Measurements from ENCODE around the gene IGFL3. TPM values are rescaled to one million over a fixed set of nuclear protein-coding genes. Genes with fewer than 3 reads are reported as not detected.

The IGFL3 gene
- total RNA-seq, 1 experiment from 2014 or later, result not detected

GRCh38 chr19:46142294-46142693 lies 17.8 kb upstream of the IGFL3 start:
- H3K36me3 Mint-ChIP-seq, result no peaks in the 10 kb centered on the region; the same call in 1 of the 2 replicates
- POLR2A ChIA-PET, result no interaction called here
- H3K4me3 Mint-ChIP-seq, result no peak overlapping the region

DNA sequence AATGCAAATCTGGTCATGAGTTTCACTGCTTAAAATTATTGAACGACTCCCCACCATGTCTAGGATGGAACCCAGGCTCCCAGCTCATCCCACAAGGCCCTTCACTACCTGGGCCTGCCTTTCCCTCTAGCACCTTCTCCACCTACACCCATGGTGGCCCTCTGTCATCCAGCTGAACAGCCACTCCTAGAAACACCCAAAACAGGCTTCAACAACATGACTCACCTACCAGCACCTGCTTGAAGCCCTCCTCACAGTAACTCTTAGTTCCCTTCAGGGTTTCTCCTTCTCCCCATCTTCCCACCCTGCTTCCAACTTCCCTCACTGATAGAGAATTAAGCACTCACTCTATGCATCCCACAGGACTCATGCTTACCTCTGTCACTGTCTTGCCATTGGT lies 16.9 kb upstream of the IGFL3 start:
- H3K27ac Mint-ChIP-seq, result peak overlapping the region; percentile 3
- no peak for DNase-seq (ENCODE audit: low spot score)
- ATAC-seq, result no peak
- ChIA-PET POLR2A (no interaction called here), CTCF (no interaction called here)
- H3K4me1 Mint-ChIP-seq, result peaks cover 8% of the 10 kb centered on the region
- peaks cover 3% of the 10 kb centered on the region; the same call in 1 of the 2 replicates for H3K36me3 Mint-ChIP-seq
- H3K4me3 Mint-ChIP-seq, result no peak overlapping the region
- H3K9me3 Mint-ChIP-seq, result peaks cover 27% of the 10 kb centered on the region
- peaks cover 10% of the 10 kb centered on the region for H3K27me3 Mint-ChIP-seq (ENCODE audit: low read depth)
- TF ChIP-seq NR3C1 (CRISPR knock-in tag; conservative IDR thresholded peaks at IDR 0.05; ENCODE audit: low read depth), result no peak
- TF ChIP-seq TEAD4 (CRISPR knock-in tag; IDR thresholded peaks at IDR 0.05), result no peak
- no peak for TF ChIP-seq MXD4 (CRISPR knock-in tag; IDR thresholded peaks at IDR 0.05; ENCODE audit: borderline replicate concordance)
- TF ChIP-seq CBFB (CRISPR knock-in tag; IDR thresholded peaks at IDR 0.05; ENCODE audit: low read depth), result no peak
- TF ChIP-seq, protein P1, sequence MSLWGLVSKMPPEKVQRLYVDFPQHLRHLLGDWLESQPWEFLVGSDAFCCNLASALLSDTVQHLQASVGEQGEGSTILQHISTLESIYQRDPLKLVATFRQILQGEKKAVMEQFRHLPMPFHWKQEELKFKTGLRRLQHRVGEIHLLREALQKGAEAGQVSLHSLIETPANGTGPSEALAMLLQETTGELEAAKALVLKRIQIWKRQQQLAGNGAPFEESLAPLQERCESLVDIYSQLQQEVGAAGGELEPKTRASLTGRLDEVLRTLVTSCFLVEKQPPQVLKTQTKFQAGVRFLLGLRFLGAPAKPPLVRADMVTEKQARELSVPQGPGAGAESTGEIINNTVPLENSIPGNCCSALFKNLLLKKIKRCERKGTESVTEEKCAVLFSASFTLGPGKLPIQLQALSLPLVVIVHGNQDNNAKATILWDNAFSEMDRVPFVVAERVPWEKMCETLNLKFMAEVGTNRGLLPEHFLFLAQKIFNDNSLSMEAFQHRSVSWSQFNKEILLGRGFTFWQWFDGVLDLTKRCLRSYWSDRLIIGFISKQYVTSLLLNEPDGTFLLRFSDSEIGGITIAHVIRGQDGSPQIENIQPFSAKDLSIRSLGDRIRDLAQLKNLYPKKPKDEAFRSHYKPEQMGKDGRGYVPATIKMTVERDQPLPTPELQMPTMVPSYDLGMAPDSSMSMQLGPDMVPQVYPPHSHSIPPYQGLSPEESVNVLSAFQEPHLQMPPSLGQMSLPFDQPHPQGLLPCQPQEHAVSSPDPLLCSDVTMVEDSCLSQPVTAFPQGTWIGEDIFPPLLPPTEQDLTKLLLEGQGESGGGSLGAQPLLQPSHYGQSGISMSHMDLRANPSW (CRISPR knock-in tag; conservative IDR thresholded peaks at IDR 0.05; ENCODE audit: low read depth), result no peak
- TF ChIP-seq HMGXB4 (CRISPR knock-in tag; IDR thresholded peaks at IDR 0.05), result no peak
- no peak for TF ChIP-seq MLX (CRISPR knock-in tag; IDR thresholded peaks at IDR 0.05)
- no peak for TF ChIP-seq ZNF138 (CRISPR knock-in tag; conservative IDR thresholded peaks at IDR 0.05)
- no peak for TF ChIP-seq JUN (CRISPR knock-in tag; IDR thresholded peaks at IDR 0.05)
- TF ChIP-seq NR2C2 (CRISPR knock-in tag; IDR thresholded peaks at IDR 0.05), result no peak

More at GRCh38 chr19:46142294-46142693, 17.8 kb upstream of the IGFL3 start:
- Mint-ChIP-seq H3K4me1 (peaks cover 8% of the 10 kb centered on the region), H3K27ac (no peak overlapping the region), H3K27me3 (ENCODE audit: low read depth) (peaks cover 15% of the 10 kb centered on the region), H3K9me3 (peaks cover 18% of the 10 kb centered on the region)
- TF ChIP-seq TEAD1 (CRISPR knock-in tag; IDR thresholded peaks at IDR 0.05) (no peak), EMX1 (CRISPR knock-in tag; IDR thresholded peaks at IDR 0.05) (no peak), PRRX2 (CRISPR knock-in tag; IDR thresholded peaks at IDR 0.05) (no peak), MYBL2 (CRISPR knock-in tag; IDR thresholded peaks at IDR 0.05) (no peak), ATF1 (CRISPR knock-in tag; IDR thresholded peaks at IDR 0.05) (no peak), USF2 (CRISPR knock-in tag; IDR thresholded peaks at IDR 0.05) (no peak), NFATC4 (CRISPR knock-in tag; IDR thresholded peaks at IDR 0.05) (no peak), NFYB (CRISPR knock-in tag; conservative IDR thresholded peaks at IDR 0.05; ENCODE audit: low read depth) (no peak), GRHL2 (CRISPR knock-in tag; IDR thresholded peaks at IDR 0.05; ENCODE audit: insufficient replicate concordance, severe bottlenecking) (no peak), RORB (CRISPR knock-in tag; IDR thresholded peaks at IDR 0.05) (no peak), GTF2I (CRISPR knock-in tag; conservative IDR thresholded peaks at IDR 0.05) (no peak), ZNF396 (CRISPR knock-in tag; IDR thresholded peaks at IDR 0.05; ENCODE audit: borderline replicate concordance) (no peak)
- TF ChIP-seq, protein P2, sequence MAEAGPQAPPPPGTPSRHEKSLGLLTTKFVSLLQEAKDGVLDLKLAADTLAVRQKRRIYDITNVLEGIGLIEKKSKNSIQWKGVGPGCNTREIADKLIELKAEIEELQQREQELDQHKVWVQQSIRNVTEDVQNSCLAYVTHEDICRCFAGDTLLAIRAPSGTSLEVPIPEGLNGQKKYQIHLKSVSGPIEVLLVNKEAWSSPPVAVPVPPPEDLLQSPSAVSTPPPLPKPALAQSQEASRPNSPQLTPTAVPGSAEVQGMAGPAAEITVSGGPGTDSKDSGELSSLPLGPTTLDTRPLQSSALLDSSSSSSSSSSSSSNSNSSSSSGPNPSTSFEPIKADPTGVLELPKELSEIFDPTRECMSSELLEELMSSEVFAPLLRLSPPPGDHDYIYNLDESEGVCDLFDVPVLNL (CRISPR knock-in tag; IDR thresholded peaks at IDR 0.05; ENCODE audit: borderline replicate concordance, low read depth), result no peak
- TF ChIP-seq, protein P3, sequence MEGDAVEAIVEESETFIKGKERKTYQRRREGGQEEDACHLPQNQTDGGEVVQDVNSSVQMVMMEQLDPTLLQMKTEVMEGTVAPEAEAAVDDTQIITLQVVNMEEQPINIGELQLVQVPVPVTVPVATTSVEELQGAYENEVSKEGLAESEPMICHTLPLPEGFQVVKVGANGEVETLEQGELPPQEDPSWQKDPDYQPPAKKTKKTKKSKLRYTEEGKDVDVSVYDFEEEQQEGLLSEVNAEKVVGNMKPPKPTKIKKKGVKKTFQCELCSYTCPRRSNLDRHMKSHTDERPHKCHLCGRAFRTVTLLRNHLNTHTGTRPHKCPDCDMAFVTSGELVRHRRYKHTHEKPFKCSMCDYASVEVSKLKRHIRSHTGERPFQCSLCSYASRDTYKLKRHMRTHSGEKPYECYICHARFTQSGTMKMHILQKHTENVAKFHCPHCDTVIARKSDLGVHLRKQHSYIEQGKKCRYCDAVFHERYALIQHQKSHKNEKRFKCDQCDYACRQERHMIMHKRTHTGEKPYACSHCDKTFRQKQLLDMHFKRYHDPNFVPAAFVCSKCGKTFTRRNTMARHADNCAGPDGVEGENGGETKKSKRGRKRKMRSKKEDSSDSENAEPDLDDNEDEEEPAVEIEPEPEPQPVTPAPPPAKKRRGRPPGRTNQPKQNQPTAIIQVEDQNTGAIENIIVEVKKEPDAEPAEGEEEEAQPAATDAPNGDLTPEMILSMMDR (IDR thresholded peaks at IDR 0.05), result no peak
- TF ChIP-seq, protein P4, sequence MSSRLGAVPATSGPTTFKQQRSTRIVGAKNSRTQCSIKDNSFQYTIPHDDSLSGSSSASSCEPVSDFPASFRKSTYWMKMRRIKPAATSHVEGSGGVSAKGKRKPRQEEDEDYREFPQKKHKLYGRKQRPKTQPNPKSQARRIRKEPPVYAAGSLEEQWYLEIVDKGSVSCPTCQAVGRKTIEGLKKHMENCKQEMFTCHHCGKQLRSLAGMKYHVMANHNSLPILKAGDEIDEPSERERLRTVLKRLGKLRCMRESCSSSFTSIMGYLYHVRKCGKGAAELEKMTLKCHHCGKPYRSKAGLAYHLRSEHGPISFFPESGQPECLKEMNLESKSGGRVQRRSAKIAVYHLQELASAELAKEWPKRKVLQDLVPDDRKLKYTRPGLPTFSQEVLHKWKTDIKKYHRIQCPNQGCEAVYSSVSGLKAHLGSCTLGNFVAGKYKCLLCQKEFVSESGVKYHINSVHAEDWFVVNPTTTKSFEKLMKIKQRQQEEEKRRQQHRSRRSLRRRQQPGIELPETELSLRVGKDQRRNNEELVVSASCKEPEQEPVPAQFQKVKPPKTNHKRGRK (CRISPR knock-in tag; IDR thresholded peaks at IDR 0.05; ENCODE audit: borderline replicate concordance), result no peak
- TF ChIP-seq, protein P5, sequence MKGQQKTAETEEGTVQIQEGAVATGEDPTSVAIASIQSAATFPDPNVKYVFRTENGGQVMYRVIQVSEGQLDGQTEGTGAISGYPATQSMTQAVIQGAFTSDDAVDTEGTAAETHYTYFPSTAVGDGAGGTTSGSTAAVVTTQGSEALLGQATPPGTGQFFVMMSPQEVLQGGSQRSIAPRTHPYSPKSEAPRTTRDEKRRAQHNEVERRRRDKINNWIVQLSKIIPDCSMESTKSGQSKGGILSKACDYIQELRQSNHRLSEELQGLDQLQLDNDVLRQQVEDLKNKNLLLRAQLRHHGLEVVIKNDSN (CRISPR knock-in tag; IDR thresholded peaks at IDR 0.05), result no peak
- TF ChIP-seq, protein P6, sequence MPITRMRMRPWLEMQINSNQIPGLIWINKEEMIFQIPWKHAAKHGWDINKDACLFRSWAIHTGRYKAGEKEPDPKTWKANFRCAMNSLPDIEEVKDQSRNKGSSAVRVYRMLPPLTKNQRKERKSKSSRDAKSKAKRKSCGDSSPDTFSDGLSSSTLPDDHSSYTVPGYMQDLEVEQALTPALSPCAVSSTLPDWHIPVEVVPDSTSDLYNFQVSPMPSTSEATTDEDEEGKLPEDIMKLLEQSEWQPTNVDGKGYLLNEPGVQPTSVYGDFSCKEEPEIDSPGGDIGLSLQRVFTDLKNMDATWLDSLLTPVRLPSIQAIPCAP (CRISPR knock-in tag; IDR thresholded peaks at IDR 0.05), result no peak
- ATAC-seq (no peak), DNase-seq (ENCODE audit: low spot score) (no peak)
- CTCF ChIA-PET, result no interaction called here

Measured in WTC11 (cell line).